HG03442 (cell line): ENCODE measurements around the gene KAT6B.

Experiments
- ATAC-seq: cut with Tn5 transposase; IDR thresholded peaks from one replicate; pipeline ENCODE4 v1.9.1; 2021; ENCODE audit warnings: mild to moderate bottlenecking, moderate library complexity; ENCODE audit not compliant: unreplicated experiment

KAT6B gene

GRCh38 chr10:74822521-74823089 is 3.8 kb upstream of the KAT6B start:
- no peak for ATAC-seq

DNA sequence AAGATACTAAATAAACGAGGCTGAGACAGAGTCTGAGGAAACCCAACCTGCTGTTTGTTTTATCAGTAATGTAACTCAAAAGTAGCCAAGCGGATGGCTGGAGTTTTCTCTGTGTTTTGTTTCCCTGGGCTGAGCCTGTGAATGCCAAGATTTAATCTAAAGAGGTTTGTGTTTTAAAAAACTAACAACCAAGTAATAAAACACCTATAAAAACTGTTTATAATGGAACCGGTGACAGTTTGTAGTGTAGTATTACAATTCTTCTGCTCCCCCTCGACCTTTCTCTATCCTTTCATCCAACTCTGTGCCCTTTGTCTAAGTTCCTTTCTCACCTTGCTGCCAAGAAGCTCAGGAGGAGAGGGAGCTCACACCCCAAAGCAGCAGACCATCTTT is 2.6 kb upstream of the KAT6B start:
- no peak for ATAC-seq

DNA sequence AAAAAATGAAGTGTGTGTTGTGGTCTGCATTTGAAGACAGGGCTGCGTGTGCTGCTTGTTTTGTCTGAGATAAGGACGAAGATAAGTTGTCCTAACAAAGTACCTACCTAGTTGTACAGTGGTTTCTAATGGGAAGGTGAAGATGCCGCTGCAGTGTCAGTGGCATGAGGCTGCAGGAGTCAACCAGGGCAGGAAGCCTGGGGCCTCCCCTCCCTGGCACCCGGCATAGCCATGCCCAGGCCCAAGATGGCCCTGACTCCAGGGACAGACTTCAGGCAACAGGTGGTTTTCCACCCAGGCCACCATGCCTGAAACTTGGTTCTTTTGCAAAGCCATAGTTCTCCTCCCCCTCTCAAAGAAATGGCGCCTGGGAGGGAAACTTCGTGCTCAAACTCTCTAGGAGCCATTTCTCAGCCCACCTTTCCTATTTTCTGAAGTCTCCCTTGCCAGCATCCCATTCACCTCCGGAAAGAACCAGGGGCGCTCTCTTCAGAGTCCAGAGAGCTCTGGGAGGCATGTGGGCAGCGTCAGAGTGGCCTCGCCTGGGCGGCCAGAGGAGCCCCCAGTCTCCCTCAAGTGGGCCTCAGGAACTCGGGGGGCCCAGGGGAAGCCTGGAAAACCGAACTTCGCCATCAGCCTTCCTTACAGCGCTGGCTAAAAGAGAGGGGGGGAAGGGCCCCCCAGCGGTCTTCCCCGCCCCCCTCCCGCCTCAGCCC is 2.1 kb upstream of the KAT6B start:
- no peak for ATAC-seq

GRCh38 chr10:74824900-74825370 is 1.5 kb upstream of the KAT6B start:
- no peak for ATAC-seq

- no peak for ATAC-seq
Measured at GRCh38 chr10:74825371-74826141, 844 bp upstream of the KAT6B start.

DNA sequence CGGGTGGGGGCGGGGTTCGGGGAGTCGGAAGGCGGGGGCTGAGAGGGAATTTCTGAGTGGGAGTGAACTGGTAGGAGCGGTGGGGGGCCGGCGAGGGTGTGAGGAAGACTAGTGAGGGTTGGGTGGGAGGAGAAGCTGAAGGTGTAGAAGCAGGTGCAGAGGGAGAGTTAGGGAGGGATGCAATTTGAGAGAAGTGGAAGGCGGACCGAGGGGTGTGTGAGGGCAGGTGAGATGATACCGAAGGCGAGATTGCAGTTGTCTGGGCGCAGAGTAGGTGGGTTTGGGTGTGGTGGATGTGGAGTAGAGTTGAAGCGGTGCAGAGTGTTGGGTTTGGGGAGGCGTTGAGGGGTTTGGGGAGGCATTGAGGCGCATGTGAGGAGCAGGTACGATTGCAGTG is 643 bp downstream of the KAT6B start:
- ATAC-seq = no peak

- ATAC-seq = no peak
Measured at GRCh38 chr10:74827694-74828093, 1.3 kb downstream of the KAT6B start.

GRCh38 chr10:74828946-74829345 is 2.5 kb downstream of the KAT6B start:
- ATAC-seq = no peak

GRCh38 chr10:74831518-74832120 is 5.2 kb downstream of the KAT6B start:
- no peak for ATAC-seq

DNA sequence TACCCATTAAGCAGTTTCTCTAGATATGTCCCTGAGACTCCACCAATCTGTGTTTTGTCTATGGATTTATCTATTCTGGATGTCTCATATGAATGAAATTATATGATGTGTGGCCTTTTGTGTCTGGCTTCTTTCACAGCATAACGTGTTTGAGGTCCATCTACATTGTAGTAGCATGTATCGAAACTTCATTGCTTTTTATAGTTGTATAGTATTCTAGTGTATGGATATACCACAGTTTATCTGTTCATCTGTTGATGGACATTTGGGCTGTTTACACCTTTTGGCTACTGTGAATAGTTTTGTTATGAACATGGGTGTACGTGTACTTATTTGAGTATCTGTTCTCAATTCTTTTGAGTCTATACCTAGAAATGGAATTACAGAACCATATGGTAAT is 9.6 kb downstream of the KAT6B start:
- ATAC-seq = no peak

DNA sequence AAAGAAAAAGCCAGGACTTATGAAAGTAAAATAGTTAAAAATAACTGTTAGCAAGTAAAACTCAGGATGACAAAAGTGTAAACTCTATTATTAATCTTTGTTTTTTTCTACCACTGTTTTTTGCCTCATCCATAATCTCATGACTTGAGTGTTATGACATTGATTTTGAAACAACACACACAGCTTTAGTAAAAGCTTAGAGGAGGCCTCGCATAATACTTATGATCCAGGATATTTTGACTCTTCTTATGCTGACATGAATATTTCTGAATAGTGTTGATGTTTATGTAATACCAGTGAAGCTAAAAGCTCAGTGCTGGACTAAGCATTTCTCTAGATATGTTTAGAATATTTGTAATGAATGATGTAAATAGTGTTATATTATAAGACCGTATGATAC is 10.5 kb downstream of the KAT6B start:
- no peak for ATAC-seq

DNA sequence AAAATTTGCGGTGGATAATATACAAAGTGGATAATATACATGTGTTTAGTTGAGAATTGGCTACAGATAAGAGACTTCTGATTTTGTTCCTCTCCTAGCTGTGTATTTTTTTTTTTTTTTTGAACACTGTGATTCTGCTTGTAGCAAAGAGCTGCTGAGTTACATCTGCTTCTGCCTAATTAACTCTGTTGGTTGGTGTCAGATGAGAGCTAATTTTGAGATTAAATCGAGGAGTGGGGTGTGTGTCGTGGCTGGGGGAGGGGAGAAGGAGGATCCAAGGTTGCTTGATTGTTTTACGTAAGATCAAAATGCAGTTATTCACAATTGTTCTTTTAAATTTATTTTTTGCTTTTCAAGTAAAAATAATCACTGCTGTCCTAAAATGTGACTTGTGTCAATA is 11.3 kb downstream of the KAT6B start:
- ATAC-seq = no peak

- ATAC-seq = no peak
Measured at GRCh38 chr10:74839708-74840107, 13.3 kb downstream of the KAT6B start.

GRCh38 chr10:74841265-74841973 is 15.0 kb downstream of the KAT6B start:
- ATAC-seq = no peak

- ATAC-seq = no peak
Measured at GRCh38 chr10:74842301-74842954, 16.0 kb downstream of the KAT6B start.

GRCh38 chr10:74846958-74847357 is 20.6 kb downstream of the KAT6B start:
- ATAC-seq = no peak

- ATAC-seq = no peak
Measured at GRCh38 chr10:74851831-74852230, 25.4 kb downstream of the KAT6B start.

- ATAC-seq = no peak
Measured at GRCh38 chr10:74852381-74852780, 26.0 kb downstream of the KAT6B start.

DNA sequence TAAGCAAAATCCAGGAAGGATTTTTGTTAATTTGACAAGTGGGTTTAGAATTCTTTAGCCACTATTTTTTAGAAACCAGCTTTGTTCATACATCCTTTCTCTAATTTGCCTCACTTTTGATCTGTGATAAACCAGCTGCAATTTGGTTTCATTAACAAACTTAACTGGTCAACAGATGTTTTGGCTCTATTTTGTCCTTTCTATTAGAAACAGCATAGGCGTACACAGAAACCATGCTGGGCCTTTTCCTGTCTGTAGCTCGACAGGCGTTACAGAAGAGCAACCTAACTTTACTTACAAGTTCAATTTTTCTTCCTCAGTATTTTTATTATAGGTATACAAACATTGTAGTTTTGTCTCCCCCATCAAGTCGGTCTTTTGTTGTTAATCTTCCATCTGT is 28.2 kb downstream of the KAT6B start:
- ATAC-seq = no peak

DNA sequence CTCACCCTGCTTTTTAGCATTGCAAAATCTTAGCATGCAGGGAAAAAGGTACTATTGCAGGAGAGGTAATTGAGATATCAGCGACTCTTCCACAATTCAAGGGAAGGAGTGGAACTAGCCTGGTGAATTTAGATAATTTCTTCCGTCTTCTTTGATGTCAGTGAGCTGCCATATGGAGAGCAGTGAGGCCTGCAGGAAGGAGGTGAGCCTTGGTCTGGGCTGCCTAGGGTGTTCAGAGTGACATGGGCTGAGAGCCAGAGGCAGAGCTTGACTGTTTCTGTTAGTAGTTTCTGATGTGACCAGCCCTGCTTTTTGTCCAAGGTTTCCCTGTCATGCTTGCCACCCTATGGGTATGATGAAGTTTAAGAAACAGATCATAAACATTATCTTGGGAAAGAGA is 28.6 kb downstream of the KAT6B start:
- ATAC-seq = peak; percentile 59

- no peak for ATAC-seq
Measured at GRCh38 chr10:74855439-74855838, 29.0 kb downstream of the KAT6B start.
